ENCODE results near the gene ATAD3B. TPM values are rescaled to one million over a fixed set of nuclear protein-coding genes. Genes with fewer than 3 reads are reported as not detected.
"Not testable (repeated sequence)": the region's sequence is repeated elsewhere in the genome, so short reads cannot be mapped to it uniquely, and the experiment has no call there.

ATAD3B gene
- total RNA-seq, 2 donors from 2014 or later = 16.8 to 26.9 TPM

- H3K27me3 ChIP-seq (replicated peaks; ENCODE audit: insufficient read depth) = no peaks in the 10 kb centered on the region
- no peak overlapping the region for H3K4me3 ChIP-seq
- TF ChIP-seq POLR2A (IDR thresholded peaks at IDR 0.05) (no peak), POLR2AphosphoS5 (IDR thresholded peaks at IDR 0.05) (no peak)
- TF ChIP-seq, protein P1, sequence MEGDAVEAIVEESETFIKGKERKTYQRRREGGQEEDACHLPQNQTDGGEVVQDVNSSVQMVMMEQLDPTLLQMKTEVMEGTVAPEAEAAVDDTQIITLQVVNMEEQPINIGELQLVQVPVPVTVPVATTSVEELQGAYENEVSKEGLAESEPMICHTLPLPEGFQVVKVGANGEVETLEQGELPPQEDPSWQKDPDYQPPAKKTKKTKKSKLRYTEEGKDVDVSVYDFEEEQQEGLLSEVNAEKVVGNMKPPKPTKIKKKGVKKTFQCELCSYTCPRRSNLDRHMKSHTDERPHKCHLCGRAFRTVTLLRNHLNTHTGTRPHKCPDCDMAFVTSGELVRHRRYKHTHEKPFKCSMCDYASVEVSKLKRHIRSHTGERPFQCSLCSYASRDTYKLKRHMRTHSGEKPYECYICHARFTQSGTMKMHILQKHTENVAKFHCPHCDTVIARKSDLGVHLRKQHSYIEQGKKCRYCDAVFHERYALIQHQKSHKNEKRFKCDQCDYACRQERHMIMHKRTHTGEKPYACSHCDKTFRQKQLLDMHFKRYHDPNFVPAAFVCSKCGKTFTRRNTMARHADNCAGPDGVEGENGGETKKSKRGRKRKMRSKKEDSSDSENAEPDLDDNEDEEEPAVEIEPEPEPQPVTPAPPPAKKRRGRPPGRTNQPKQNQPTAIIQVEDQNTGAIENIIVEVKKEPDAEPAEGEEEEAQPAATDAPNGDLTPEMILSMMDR (IDR thresholded peaks at IDR 0.05) = no peak
- intact Hi-C loops (cut with DNase I) = no loop called here
- DNase-seq (ENCODE audit: low spot score) = no peak
- no peaks in the 10 kb centered on the region for H3K4me1 ChIP-seq (replicated peaks)
- H3K36me3 ChIP-seq = no peaks in the 10 kb centered on the region
- H3K9me3 ChIP-seq = no peaks in the 10 kb centered on the region
- 93% methylated on average over 22 of the region's 37 CpGs for WGBS
- H3K27ac ChIP-seq = no peak overlapping the region
These were observed 57.0 kb downstream of the ATAD3B start for GRCh38 chr1:1528301-1529267.

- WGBS = 91% methylated on average over 15 of the region's 18 CpGs
- Histone ChIP-seq H3K4me3 (no peak overlapping the region), H3K36me3 (no peaks in the 10 kb centered on the region), H3K27ac (no peak overlapping the region), H3K4me1 (replicated peaks) (no peaks in the 10 kb centered on the region), H3K27me3 (replicated peaks; ENCODE audit: insufficient read depth) (no peaks in the 10 kb centered on the region), H3K9me3 (no peaks in the 10 kb centered on the region)
- TF ChIP-seq POLR2A (IDR thresholded peaks at IDR 0.05) = no peak
- TF ChIP-seq, protein P1 (IDR thresholded peaks at IDR 0.05) = no peak
- TF ChIP-seq POLR2AphosphoS5 (IDR thresholded peaks at IDR 0.05) = no peak
- DNase-seq (ENCODE audit: low spot score) = no peak
- intact Hi-C loops (cut with DNase I) = no loop called here
These were observed 57.8 kb downstream of the ATAD3B start for GRCh38 chr1:1529321-1529720.

GRCh38 chr1:1529936-1530335 lies 58.4 kb downstream of the ATAD3B start:
- WGBS = 96% methylated on average over 8 of the region's 8 CpGs
- Histone ChIP-seq H3K4me3 (no peak overlapping the region), H3K27ac (no peak overlapping the region), H3K9me3 (no peaks in the 10 kb centered on the region), H3K27me3 (replicated peaks; ENCODE audit: insufficient read depth) (no peaks in the 10 kb centered on the region), H3K4me1 (replicated peaks) (no peaks in the 10 kb centered on the region), H3K36me3 (no peaks in the 10 kb centered on the region)
- TF ChIP-seq POLR2AphosphoS5 (IDR thresholded peaks at IDR 0.05) = no peak
- no peak for TF ChIP-seq POLR2A (IDR thresholded peaks at IDR 0.05)
- TF ChIP-seq, protein P1 (IDR thresholded peaks at IDR 0.05) = no peak
- no peak for DNase-seq (ENCODE audit: low spot score)
- intact Hi-C loops (cut with DNase I) = no loop called here

DNA sequence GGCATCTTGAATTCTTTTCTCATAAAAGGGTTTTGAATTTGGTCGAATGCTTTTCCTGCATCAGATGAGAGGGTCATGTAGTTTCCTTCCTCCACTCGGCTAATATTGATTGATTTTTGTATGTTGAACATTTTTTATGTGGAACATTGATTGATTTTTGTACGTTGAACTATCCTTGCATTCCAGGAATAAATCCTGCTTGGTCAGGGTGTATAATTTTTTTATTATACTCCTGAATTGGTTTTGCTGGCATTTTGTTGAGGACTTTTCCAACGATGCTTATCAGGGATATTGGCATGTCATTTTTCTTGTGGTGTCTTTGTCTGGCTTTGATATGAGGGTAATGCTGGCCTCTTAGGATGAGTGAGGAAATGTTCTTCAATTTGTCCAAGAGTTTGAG lies 60.4 kb downstream of the ATAD3B start:
- Histone ChIP-seq H3K9me3 (no peaks in the 10 kb centered on the region), H3K4me3 (no peak overlapping the region), H3K4me1 (replicated peaks) (no peaks in the 10 kb centered on the region), H3K36me3 (no peaks in the 10 kb centered on the region), H3K27ac (no peak overlapping the region), H3K27me3 (replicated peaks; ENCODE audit: insufficient read depth) (no peaks in the 10 kb centered on the region)
- intact Hi-C loops (cut with DNase I) = no loop called here
- no peak for DNase-seq (ENCODE audit: low spot score)
- WGBS = 92% methylated on average over 4 of the region's 4 CpGs
- TF ChIP-seq POLR2A (IDR thresholded peaks at IDR 0.05) (no peak), POLR2AphosphoS5 (IDR thresholded peaks at IDR 0.05) (no peak)
- TF ChIP-seq, protein P1 (IDR thresholded peaks at IDR 0.05) = no peak

DNA sequence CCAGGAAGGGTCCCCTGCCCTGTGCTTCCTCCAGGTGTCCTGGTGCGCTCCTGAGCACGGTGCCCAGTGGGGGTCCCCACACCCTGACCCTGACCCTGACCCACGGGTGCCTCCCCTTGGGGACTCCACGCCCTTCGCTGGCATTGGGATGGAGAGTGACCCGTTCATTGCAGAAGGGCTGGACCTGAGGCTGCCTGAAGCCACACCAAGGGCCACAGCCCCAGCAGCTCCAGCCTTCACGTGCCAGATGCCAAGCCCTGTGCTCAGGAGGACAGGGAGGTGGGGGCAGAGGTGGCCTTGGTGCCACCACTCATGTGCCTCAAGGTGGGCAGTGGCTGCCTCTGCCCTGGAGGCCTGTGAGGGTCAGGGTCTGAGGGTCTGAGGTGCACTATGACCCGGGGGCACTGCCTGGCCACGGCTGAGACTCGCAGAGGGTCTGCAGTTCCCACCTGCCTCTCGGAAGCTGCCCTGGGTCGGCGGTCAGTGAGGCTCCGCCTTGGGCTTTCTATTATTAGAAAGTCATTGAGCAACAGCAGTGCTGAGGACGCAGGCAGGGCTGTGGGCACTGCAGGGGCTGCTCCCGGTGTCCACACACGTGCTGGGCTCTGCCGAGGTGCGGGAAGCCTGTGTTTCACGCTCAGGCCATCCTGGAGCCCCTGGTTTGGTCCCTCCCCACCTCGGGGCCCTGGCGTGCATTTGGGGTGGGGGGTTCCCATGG lies 61.8 kb downstream of the ATAD3B start:
- H3K36me3 ChIP-seq = not testable (repeated sequence)
- WGBS = 72% methylated on average over 15 of the region's 22 CpGs

DNA sequence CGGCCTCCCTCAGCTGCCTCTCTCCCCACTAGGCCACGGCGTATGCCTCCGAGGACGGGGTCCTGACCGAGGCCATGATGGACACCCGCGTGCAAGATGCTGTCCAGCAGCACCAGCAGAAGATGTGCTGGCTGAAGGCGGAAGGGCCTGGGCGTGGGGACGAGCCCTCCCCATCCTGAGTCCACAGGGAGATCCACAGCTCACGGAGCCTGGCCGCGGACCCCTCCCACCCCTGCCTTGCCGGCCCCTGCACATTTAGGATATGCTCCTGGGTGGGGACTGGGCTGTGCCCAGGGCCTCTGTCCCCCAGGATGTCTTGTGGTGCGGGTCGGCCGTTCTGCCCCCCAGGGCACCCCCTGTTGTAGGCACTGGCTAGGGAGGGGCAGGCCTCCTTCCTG lies 62.3 kb downstream of the ATAD3B start:
- H3K27ac ChIP-seq; H3K4me3 ChIP-seq; intact Hi-C loops (cut with DNase I); DNase-seq (ENCODE audit: low spot score); H3K36me3 ChIP-seq; H3K4me1 ChIP-seq (replicated peaks); H3K27me3 ChIP-seq (replicated peaks; ENCODE audit: insufficient read depth); H3K9me3 ChIP-seq: not testable (repeated sequence)
- 90% methylated on average over 15 of the region's 18 CpGs for WGBS

More for the DNA sequence above, 61.8 kb downstream of the ATAD3B start:
- H3K9me3 ChIP-seq; H3K4me3 ChIP-seq; H3K27ac ChIP-seq; intact Hi-C loops (cut with DNase I); H3K4me1 ChIP-seq (replicated peaks); H3K27me3 ChIP-seq (replicated peaks; ENCODE audit: insufficient read depth); DNase-seq (ENCODE audit: low spot score): not testable (repeated sequence)

Measured in prostate gland (tissue), 2 donors.